Activated CD4-positive, CD25-positive, alpha-beta regulatory T cell treated with anti-CD3 and anti-CD28 coated beads, Interleukin-2, amount 50 U/mL, for 24 hours (primary cell): ENCODE data around the gene RHBDF2.

Experiments used
- ATAC-seq, 2 donors: fragments of 150-1000 bp; cut with Tn5 transposase; one replicate each; pipeline ENCODE4 v1.10.0; 2021; ENCODE audit warnings: mild to moderate bottlenecking in 1 of 2, moderate library complexity in 1 of 2

The RHBDF2 gene

DNA sequence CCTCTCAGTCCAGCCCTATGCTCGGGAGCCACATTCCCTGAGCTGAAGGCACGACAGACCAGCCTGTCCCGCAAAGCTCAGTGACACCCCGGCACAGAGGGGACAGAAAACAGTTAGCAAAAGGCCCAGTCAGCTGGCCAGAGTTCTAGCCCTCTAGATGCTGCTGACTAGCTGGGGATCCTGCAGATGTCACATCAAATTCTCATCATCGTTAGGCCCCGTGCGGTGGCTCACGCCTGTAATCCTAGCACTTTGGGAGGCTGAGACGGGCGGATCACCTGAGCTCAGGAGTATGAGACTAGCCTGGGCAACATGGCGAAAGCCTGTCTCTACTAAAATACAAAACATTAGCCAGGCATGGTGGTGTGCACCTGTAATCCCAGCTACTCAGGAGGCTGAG lies 65.5 kb downstream of the RHBDF2 start:
- no peak for ATAC-seq

DNA sequence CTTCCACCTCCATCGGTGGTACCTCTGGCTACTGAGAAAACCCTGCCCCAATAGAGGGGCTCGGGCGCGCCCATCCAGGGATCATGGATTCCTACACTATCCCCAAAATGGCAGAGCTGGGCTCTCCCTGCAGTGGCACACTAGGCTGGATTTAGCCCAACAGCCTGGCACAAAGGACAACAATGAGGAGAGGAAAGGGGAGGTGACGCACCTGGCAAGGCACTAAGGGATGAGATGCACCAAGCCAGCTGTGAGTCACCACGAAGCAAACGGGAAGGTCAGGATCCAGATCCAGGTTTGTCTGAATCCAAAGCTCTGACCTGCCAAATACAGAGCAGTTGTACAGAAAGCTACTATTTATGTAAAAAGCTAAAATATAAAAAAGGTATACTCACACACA lies 66.4 kb downstream of the RHBDF2 start:
- no peak for ATAC-seq

DNA sequence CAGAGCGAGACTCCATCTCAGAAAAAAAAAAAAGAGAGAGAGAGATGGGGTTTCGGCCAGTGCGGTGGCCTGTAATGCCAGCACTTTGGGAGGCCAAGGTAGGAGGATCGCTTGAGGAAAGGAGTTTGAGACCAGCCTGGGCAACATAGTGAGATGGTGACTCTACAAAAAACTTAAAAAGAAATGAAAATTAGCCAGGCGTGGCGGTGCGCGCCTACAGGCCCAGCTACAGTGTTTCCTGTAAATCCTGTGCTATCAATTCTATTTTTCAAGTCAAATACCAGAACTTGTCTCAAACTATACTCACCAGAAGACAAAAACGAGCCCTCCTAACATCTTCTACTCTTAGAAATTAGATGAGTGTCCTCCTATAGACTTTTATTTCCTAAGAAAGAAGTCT lies 67.5 kb downstream of the RHBDF2 start:
- ATAC-seq, result no peak

DNA sequence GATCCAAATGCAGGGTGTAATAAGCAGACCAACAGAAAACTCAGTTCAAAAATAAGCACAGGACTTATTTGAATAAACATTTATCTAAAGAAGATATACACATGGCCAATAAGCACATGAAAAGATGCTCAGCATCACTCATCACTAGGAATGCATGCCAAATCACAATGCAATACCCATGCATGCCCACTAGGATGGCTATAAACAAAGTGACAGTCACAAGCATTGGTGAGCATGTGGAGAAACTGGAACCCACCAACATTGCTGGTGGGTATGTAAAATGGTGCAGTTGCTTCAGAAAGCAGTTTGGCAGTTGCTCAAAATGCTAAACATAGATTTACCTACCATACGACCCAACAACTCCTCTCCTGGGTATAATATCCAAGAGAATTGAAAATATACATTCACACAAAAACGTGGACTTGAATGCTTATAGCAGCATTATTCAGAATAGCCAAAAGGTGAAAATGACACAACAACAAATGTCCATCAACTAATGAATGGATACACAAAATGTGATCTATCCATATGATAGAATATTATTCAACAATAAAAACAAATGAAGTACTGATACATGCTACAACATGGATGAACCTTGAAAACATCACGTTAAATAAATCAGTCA lies 68.4 kb downstream of the RHBDF2 start:
- no peak for ATAC-seq

DNA sequence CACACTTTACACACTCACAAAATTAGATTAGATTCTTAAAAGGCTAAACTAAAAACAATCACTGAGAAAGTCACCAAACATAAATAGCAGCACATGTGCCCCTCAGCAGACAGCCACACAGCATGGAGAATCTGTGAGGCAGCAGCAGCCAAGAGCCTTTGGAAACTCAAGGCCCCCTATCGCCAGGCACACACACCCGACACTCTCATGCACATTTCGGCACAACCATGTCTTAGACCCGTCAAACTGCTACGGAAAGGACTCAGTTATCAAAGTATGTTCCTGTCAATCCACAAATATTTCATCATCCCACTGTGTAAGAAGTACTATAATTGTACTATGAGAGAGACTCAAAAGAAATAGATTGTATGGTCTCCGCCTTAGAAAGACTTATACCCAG lies 69.2 kb downstream of the RHBDF2 start:
- no peak for ATAC-seq

DNA sequence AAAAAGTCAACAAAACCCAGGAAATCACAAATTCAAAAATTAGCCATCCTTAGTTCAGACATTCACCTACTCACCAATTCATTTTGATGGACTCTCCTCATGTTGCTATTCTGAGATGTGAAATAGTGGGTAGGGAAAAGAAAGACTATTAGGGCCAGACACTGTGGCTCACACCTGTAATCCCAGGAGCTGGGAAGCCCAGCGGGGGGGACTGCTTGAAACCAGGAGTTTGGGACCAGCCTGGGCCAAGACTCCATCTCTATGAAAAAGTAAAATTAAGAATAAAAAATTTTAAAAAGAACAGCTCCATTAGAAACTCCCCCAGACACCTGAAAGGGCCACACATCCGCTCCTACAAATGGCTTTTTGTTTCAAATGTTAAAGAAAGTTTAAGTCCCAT lies 69.7 kb downstream of the RHBDF2 start:
- no peak for ATAC-seq

DNA sequence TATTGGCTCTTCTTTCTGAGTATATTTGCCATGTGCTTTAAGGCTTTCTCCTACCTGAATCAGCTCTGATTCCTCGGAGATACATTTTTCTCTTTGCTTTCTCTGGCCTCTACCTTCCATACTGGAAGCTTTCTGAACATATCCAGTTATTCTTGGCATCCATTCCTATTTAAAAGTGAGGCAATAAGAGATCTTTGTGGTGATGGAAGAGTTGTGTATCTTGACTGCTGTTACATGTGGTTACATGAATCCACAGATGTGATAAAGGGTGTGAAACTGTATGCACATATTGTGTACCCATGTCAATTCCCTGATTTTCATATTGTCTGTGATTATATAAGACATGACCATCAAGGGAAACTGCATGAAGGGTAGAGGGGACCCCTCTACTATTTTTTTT lies 72.7 kb downstream of the RHBDF2 start:
- ATAC-seq, result no peak

DNA sequence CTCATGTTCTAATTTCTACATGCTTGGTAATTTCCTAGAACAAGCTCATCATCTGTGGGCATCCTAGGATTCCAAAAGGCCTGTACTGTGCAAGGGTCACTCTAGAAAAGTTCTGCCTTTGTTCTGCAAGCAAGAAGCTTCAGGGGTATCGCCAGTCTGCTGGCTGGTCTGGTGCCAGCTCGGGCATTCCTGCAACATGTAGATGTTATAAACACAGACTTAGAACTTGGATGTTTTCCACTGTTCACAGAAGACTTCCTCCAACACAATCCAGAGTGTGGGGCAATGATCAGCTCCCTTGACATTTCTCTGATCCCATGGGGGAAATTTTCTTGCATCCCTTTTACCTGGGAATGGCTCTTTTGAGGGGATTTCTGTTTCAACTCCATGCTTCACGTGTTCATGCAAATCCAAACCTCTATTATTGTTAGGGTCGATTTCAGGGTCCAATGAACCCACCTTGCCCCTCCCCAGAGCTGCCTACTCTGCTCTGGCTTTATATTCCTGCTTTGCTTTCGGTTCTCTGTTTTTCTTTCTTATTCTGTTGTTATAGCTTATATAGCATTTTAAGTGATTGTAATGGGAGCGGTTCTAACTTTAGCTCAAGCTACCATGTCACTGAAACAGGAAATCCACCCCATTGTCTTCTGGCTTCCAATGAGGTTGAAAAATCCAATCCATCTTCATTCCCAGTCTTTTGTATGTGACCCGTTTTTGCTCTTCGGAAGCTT lies 73.6 kb downstream of the RHBDF2 start:
- ATAC-seq, result no peak

DNA sequence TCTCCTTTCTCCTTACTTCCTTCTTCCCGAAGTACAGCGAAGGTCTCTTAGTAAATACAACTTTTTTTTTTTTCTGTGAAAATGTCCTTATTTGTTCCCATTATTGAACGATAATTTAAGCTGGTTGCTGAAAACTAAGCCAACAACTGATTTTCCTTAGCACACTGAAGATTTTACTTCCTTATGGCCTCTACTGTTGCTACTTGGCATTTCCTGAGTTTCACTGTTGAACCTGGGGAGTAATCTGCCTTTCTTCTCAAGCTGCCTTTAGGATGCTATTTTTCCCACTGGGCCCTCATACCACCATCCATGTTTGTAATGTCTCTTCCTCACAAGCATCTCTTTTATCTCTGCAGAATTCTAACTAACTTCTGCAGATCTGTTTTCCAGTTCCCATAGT lies 74.4 kb downstream of the RHBDF2 start:
- ATAC-seq, result no peak

DNA sequence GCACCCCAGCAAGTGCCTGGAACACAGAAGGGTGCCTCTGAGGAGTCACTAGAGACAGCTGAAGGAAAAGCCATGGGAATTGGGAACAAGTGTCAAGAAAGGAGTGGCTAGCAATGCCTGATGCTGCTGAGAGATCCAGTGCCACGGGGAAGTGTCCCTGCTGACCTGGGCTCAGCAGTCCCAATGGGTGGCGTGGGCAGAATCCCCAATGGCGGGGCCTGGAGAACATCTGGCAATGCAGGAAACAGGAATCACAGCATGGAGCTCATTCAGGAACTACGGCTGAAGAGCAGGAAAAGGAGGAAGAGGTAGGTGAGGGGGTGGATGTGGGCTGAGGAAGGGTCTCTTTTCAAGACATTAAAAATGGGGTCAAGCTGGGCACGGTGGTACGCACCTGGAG lies 78.4 kb downstream of the RHBDF2 start:
- no peak for ATAC-seq

DNA sequence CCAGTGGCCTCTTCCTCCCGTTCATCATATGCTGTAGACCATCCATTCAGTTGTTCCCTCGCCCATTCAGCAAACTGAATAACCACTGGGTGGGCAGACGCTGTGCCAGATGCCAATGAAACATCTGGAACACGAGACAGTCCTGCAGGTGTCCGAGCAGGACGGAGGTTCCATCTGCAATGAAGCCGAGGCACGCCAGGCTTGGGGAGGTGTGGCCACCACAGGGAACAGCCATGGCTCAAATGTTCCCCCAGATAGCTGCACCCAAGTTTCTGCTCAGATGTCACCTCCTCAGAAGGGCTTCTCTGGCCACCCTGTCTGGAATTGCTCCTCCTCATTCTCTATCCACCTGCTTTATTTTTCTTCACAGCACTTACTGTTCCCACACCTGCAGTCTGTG lies 78.8 kb downstream of the RHBDF2 start:
- no peak for ATAC-seq

DNA sequence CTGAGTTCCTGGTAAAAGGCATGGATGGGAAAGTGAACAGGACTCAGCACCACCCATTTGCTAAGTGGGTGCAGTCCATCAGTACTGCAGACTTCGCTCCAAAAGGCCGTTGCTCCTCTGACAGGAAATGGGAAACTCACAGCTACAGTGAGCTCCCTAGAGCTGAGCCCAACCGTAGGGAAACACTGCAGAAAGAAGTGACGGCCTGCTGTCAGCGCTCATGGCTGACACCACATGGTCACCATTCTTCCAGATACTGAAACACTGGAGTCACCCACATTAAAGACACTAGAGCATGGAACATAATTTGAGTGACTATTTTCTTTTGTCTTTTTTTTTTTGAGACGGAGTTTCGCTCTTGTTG lies 80.2 kb downstream of the RHBDF2 start:
- ATAC-seq, result no peak
